Testis (tissue), 2 donors: ENCODE measurements around the gene RTP1.
"Not testable (repeated sequence)": the region's sequence is repeated elsewhere in the genome, so short reads cannot be mapped to it uniquely, and the experiment has no call there.

ENCODE experiments used
- CTCF ChIP-seq, 3 experiments: fragments of 450-650 bp in 2 of 3; fragments of 200-600 bp in 1 of 3; sonication (generic) in 1 of 3; IDR thresholded peaks; one replicate each; pipeline ENCODE4 v1.5.1; 2016 to 2019; ENCODE audit warnings: antibody characterized with exemption in 3 of 3, mild to moderate bottlenecking in 2 of 3, moderate library complexity in 1 of 3
- POLR2A ChIP-seq: fragments of 450-650 bp; IDR thresholded peaks from one replicate; pipeline ENCODE4 v1.6.1; 2017; ENCODE audit warnings: antibody characterized with exemption, mild to moderate bottlenecking, moderate library complexity

GRCh38 chr3:187170911-187171310 lies 26.4 kb upstream of the RTP1 start:
- not testable (repeated sequence) for TF ChIP-seq POLR2A; CTCF (IDR thresholded peaks at IDR 0.05)
